Measurements from ENCODE around the gene DOC2A.
"Not testable (repeated sequence)": the region's sequence is repeated elsewhere in the genome, so short reads cannot be mapped to it uniquely, and the experiment has no call there.

The DOC2A gene

DNA sequence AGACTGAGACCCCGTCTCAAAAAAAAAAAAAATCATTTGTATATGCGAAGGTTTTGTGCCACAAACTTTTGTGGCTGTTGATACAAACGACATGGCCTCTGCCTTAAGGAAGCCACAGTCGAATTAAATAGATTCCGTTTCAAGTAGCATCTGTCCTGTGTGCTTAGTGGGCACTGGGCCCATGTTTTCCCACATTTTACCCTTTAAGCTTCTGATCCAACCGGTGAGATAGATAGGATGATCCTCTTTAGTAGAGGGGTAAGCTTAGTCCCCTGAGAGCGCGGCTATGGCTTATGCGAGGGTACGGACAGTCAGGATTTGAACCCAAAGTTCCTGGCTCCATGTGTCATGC, 49.7 kb downstream of the DOC2A start:
- no peak for DNase-seq (ENCODE audit: low read depth)
- TF ChIP-seq, protein P1, sequence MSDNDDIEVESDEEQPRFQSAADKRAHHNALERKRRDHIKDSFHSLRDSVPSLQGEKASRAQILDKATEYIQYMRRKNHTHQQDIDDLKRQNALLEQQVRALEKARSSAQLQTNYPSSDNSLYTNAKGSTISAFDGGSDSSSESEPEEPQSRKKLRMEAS (IDR thresholded peaks at IDR 0.05; ENCODE audit: low read depth, low read length) = no peak
- TF ChIP-seq MYC (IDR thresholded peaks at IDR 0.05; ENCODE audit: low read depth, low read length) = no peak
- TF ChIP-seq POLR2A (IDR thresholded peaks at IDR 0.05; ENCODE audit: extremely low read depth, insufficient read length) = no peak
- TF ChIP-seq, protein P2, sequence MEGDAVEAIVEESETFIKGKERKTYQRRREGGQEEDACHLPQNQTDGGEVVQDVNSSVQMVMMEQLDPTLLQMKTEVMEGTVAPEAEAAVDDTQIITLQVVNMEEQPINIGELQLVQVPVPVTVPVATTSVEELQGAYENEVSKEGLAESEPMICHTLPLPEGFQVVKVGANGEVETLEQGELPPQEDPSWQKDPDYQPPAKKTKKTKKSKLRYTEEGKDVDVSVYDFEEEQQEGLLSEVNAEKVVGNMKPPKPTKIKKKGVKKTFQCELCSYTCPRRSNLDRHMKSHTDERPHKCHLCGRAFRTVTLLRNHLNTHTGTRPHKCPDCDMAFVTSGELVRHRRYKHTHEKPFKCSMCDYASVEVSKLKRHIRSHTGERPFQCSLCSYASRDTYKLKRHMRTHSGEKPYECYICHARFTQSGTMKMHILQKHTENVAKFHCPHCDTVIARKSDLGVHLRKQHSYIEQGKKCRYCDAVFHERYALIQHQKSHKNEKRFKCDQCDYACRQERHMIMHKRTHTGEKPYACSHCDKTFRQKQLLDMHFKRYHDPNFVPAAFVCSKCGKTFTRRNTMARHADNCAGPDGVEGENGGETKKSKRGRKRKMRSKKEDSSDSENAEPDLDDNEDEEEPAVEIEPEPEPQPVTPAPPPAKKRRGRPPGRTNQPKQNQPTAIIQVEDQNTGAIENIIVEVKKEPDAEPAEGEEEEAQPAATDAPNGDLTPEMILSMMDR (IDR thresholded peaks at IDR 0.05; ENCODE audit: low read depth, low read length) = no peak
- peak overlapping the region; percentile 73 for H3K4me3 ChIP-seq (ENCODE audit: low read depth, low read length)

DNA sequence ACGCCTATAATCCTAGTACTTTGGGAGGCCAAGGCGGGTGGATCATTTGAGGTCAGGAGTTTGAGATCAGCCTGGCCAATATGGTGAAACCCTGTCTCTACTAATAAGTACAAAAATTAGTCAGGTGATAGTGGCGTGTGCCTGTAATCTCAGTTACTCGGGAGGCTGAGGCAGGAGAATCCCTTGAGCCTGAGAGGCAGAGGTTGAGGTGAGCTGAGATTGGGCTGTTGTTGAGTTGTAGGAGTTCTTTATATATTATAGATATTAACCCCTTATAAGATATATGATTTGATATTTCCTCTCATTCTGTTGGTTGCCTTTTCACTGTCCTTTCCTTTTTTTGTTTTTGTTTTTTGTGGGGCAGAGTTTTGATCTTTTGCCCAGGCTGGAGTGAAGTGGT, 51.0 kb downstream of the DOC2A start:
- DNase-seq (ENCODE audit: low read depth); H3K4me3 ChIP-seq (ENCODE audit: low read depth, low read length): not testable (repeated sequence)

DNA sequence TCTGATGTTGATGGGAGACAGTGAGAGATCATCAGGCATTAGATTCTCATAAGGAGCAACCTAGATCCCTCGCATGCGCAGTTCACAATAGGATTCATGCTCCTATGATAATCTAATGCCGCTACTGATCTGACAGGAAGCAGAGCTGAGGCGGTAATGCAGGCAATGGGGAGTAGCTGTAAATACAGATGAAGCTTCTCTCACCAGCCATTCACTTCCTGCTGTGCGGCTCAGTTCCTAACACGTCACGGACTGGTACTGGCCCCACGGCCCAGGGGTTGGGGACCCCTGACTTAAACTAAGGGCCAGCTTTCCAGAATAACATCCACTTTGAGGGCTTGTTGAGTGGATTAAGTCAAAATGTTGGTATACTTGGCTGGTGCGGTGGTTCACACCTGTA, 51.5 kb downstream of the DOC2A start:
- no peak for DNase-seq (ENCODE audit: low read depth)
- TF ChIP-seq MYC (IDR thresholded peaks at IDR 0.05; ENCODE audit: low read depth, low read length) = no peak
- TF ChIP-seq, protein P1 (IDR thresholded peaks at IDR 0.05; ENCODE audit: low read depth, low read length) = no peak
- TF ChIP-seq, protein P2 (IDR thresholded peaks at IDR 0.05; ENCODE audit: low read depth, low read length) = no peak
- no peak for TF ChIP-seq POLR2A (IDR thresholded peaks at IDR 0.05; ENCODE audit: extremely low read depth, insufficient read length)
- H3K4me3 ChIP-seq (ENCODE audit: low read depth, low read length) = no peak overlapping the region

DNA sequence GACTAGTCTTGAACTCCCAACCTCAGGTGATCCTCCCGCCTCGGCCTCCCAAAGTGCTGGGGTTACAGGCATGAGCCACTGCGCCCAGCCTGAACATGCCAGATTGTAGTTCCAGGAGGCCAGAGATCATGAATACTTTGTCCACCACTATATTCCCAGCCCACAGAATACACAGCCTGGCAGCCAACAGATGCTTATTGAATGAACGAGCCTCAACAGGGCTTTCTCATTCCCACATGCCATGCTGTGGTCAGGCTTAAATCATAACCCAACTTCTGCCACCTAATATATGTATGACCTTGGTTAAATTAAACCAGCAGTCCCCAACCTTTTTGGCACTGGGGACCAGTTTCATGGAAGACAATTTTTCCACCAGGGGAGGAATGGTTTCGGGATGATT, 52.1 kb downstream of the DOC2A start:
- TF ChIP-seq, protein P1 (IDR thresholded peaks at IDR 0.05; ENCODE audit: low read depth, low read length) = no peak
- TF ChIP-seq POLR2A (IDR thresholded peaks at IDR 0.05; ENCODE audit: extremely low read depth, insufficient read length) (no peak), MYC (IDR thresholded peaks at IDR 0.05; ENCODE audit: low read depth, low read length) (no peak)
- TF ChIP-seq, protein P2 (IDR thresholded peaks at IDR 0.05; ENCODE audit: low read depth, low read length) = no peak
- no peak overlapping the region for H3K4me3 ChIP-seq (ENCODE audit: low read depth, low read length)

More for the DNA sequence above, 52.1 kb downstream of the DOC2A start:
- DNase-seq (ENCODE audit: low read depth) = no peak
